Measurements from ENCODE around the gene GTF2F2.
"Not testable (repeated sequence)": the region's sequence is repeated elsewhere in the genome, so short reads cannot be mapped to it uniquely, and the experiment has no call there.

GTF2F2 gene

DNA sequence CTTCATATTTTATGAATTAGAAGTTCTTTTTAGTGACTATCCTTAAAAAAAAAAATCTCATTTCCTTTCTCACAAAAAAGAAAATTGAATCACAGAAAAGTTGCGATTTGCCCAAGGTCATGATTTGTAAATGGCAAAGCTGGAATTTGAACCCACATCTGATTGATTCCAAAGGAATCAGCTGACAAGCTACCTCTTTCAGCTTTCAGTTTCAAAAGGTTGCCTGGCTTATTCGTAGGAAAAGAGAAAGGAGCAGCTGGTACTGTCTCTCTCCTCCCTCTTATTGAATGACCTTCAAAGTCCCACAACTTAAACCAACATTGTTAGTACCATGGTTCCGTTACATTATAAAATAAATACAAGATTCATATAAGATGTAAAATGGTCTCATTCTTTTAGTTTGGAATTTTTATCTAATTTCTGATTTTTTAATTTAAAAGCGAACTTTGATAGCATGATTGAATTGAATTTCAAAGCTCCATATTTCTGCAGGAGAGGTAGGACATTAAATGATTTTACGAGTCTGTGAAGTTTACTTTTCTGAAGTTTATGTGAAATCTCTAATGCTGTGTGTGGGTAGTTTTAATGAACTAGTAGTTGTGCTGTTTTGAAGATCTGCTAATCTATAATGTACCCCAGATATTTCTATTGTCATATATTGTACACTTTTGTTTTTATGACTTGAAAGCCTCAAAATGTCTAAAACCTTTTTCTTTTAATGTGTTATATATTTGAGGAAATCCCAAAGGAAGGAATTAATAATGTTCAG, 99.0 kb downstream of the GTF2F2 start:
- no peak for DNase-seq

DNA sequence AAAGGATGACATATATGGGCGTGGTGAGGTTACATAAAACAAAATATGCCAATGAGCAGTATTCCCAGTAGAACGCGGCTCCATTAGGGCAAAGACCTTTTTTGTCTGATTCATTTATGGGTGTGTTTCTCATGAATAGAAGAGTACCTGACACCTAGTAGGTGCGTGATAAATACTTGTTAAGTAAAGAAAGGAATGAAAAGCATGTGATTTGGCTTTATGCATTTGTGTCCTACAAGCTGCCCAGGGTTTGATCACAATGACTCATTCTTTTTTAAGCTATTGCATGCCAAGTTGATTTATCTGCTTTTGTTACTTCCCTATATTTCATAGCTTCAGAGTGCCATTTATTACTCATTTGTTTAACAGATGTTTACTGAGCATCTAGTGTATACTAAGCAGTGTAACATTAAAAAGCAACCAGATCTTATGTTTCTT, 99.6 kb downstream of the GTF2F2 start:
- no peak for DNase-seq

DNA sequence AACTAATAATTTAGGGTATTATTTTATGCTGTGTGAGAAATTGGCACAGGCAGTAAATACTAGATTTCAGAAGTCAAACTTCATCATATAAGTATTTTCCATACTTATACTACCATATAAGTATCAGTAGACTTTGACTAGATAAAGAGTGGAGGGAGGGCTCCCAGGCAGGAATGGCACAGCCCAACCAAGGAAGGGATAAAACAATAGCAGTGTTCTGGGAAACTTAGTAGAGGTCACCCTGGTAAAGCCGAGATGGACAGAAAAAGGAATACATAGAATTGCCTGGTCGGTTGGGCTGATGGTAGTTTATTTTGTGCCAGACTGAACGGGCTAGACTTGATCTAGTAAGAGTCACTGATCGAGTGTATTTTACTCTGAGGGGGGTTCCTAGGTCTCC, 100.1 kb downstream of the GTF2F2 start:
- DNase-seq, result no peak

- DNase-seq, result no peak
Measured at GRCh38 chr13:45222516-45222915, 102.2 kb downstream of the GTF2F2 start.

GRCh38 chr13:45222919-45223318, 102.6 kb downstream of the GTF2F2 start:
- DNase-seq, result no peak

GRCh38 chr13:45224176-45224575, 103.9 kb downstream of the GTF2F2 start:
- DNase-seq, result no peak

GRCh38 chr13:45225370-45225769, 105.1 kb downstream of the GTF2F2 start:
- no peak for DNase-seq

DNA sequence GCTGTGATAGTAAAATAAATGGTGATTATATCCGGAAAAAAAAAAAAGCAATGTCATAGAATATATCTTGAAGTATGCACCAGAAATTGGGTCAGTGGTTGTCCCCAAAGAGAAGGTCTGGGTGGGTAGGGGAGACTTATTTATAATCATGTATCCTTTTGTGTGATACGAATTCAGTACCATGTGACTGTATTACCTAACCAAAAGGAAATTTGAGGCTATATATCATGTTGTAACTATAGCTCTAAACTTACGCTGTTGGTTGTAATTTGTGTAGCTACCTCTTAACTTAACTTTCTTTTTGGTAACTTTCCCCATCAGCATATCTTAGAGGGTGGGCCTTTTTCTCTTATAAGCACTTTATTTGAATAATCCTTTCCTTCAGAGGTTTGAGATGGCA, 105.7 kb downstream of the GTF2F2 start:
- DNase-seq, result no peak

DNA sequence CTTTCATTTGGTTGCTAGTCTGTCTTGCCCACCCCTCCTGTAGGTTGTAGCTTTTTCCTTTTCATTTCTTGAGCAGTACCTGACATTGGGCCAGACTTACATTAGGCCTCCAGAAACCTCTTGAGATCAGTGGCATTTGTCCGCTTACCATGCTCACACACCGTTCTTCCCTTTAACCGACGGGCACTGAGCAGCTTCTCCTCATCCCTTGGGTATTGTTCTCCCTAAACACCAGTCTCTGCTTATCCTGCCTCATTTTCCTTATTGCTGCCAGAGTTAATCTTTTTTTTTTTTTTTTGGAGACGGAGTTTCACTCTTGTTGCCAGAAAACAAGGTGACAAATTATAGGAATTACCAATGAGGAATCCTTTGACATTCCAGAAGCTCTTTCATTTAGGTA, 107.7 kb downstream of the GTF2F2 start:
- no peak for DNase-seq

DNA sequence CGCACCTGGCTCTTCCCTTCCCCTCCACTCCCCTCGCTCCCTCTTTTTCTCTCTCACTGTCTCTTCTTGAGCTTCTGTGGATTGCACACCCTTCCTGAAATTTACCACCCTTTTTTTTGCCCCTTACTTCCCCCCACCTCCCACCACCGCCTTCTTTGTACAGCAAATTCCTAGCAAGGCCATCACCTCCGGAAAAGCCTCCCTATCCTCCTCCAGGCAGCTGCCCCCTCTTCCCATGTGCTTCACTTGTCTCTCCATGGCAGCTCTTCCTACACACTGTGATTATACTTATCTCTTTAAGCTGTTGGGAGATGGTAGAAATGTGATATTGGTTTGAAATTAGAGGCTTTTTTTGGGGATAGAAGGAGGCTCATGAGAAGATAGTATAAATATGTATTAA, 108.9 kb downstream of the GTF2F2 start:
- DNase-seq, result no peak

GRCh38 chr13:45231305-45231704, 111.0 kb downstream of the GTF2F2 start:
- no peak for DNase-seq

DNA sequence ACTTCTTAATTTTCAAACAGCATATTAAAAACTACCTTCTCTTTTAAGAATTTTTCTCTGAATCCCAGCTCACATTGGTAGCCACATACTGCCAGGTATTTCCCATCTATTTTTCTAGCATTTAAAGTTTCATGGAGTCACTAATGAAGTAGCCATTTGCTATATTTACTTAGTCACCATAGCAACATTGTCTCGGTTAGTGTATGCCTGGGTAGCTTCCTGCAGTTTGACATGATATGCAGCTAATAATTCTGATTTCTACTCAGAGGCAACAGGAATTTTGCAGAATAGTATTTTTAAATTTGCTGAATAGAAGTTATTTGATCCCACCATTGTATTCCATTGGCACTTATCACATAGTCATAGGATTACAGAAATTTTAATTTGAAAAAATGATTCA, 111.4 kb downstream of the GTF2F2 start:
- no peak for DNase-seq

GRCh38 chr13:45232591-45232990, 112.3 kb downstream of the GTF2F2 start:
- DNase-seq, result no peak

GRCh38 chr13:45238945-45239795, 118.9 kb downstream of the GTF2F2 start:
- no peak for DNase-seq

GRCh38 chr13:45240143-45240542, 119.8 kb downstream of the GTF2F2 start:
- no peak for DNase-seq

- peak; percentile 64 for DNase-seq
Measured at GRCh38 chr13:45242070-45242469, 121.8 kb downstream of the GTF2F2 start.

- no peak for DNase-seq
Measured at GRCh38 chr13:45242524-45242923, 122.2 kb downstream of the GTF2F2 start.

GRCh38 chr13:45243077-45243476, 122.8 kb downstream of the GTF2F2 start:
- DNase-seq, result no peak

DNA sequence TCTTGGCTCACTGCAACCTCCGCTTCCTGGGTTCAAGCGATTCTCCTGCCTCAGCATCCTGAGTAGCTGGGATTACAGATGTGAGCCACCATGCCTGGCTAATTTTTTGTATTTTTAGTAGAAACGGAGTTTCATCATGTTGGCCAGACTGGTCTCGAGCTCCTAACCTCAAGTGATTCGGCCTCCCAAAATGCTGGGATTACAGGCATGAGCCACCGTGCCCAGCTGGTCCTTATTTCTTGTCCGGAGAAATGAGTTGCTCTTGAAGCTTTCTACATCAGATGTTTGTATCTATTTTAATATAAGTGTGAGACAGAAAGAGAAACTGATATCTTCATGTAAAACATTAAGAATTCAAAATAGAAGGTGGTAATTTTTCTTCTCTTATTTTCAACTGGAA, 124.4 kb downstream of the GTF2F2 start:
- DNase-seq, result not testable (repeated sequence)

DNA sequence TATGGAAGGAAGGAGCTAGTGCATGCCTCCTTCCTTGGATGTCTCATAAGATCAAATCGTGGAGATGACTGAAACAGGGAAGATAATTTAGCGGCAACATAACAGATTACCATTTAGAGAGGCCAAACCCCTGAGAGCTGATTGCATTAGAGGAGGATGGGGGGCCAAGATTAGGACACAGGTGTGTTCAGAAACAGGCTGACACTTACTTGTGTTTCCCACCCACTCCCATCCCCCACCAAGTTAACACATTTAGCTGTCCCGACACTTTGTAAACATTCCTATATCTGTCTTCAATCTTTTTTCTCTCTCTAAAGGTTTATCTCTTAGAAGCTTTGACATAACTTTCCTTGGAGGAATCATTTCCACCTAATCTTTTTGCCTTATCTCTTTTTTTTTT, 129.4 kb downstream of the GTF2F2 start:
- no peak for DNase-seq

DNA sequence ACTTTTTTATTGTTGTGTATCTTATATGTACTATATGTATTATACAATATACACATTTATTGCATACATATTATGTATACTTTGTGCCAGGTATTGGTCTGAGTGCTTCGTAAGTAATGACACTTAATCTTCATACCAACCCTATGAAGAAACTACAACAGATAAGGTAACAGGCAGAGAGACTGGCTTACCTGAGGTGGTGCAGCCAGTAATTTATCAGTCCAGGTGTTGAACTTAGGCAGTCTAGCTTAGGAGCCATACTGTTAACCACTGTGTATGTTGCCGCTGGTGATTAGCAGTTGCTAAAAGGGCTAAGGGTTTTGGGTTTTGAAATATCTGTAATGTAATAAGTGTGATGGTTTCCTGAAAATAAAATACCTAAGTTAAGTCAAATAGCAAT, 134.1 kb downstream of the GTF2F2 start:
- DNase-seq, result no peak

DNA sequence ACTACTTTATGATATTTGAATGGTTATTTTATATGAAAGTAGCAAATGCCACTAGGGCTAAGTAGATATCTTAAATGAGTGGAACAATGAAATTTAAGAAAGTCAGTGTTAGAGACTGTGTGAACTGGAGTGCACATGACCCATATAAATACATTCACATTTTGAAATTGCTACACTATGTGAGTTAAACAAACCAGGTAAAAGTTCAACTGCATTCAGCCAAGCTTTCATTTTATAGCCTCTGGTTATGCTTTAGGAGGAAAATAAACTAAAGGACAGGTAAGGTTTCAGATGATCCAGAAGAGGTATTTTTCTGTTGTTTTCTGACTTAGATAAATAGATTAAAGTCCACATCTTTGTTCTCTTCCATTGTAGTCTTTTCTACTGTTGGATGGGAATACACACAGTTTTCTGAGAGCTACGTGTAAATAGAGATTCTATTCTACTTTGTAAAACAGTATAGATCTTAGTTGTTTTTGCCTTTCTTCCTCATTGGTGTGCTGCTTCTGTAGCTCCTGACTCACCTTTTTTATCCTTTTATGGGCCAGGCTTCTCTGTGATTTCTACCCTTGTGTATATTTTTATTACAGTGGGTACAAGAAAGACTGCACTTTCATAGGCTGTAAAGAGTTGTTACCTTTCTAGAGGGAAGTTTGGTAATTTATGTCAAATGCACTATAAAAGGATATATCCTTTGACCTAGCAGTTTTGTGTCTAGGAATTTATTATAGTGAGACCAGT, 135.1 kb downstream of the GTF2F2 start:
- DNase-seq, result no peak

DNA sequence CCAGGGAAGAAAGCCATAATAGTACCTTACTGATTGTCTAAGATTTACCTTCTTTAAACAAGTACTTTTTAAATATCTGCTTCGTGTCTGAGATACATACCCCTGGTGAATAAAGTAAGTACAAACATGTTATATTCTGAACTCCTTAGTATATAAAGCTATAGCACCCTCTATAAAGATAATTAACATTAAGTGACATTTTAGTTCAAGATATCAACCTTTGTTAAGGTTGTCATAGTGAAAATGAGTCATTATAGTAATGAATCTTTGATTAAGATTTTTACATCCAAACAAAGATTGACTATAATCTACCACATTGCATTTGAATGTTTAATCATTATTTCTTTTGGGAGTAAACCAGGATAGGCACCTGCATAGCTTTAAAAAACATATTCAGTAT, 135.9 kb downstream of the GTF2F2 start:
- DNase-seq, result no peak

All from KG1 (cell line).